Measurements from ENCODE around the gene ANKRD12.
"Not testable (repeated sequence)": the region's sequence is repeated elsewhere in the genome, so short reads cannot be mapped to it uniquely, and the experiment has no call there.

GRCh38 chr18:9165883-9166282 is 29.3 kb downstream of the ANKRD12 start:
- not testable (repeated sequence) for TF ChIP-seq CTCF (conservative IDR thresholded peaks at IDR 0.05); EZH2 (IDR thresholded peaks at IDR 0.05; ENCODE audit: low read depth)

Measured in PC-9 (cell line).